Stimulated activated CD4-positive, alpha-beta T cell treated with anti-CD3 and anti-CD28 coated beads, Interleukin-1b, Interleukin-23, amount 100 ng/mL, for 48 hours (primary cell): ENCODE results near the gene LMOD1.
"Not testable (repeated sequence)": the region's sequence is repeated elsewhere in the genome, so short reads cannot be mapped to it uniquely, and the experiment has no call there.

ENCODE experiments used
- DNase-seq: peaks from one replicate; pipeline ENCODE4 v3.0.0-alpha.2; 2020

Gene LMOD1

GRCh38 chr1:201945863-201946223 is 505 bp downstream of the LMOD1 start:
- no peak for DNase-seq

DNA sequence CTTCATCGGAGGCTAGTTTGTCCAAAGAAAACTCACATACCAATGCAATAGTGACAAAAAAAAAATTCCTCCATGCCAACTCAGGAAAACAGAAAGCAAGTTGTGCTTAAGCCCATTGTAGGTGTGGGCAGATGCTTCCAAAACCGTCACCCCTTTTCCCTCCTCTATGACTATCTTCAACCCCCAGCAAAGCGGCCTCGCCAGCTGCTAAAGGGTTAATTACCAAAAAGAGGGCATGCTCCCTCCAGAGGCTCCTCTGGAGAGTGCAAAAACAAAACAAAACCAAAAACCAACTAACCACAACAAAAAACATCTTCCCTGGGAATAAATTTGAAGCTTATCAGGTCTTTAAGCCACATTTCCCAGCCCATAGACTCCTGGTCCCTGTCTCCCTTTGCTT is 1.2 kb downstream of the LMOD1 start:
- no peak for DNase-seq

- DNase-seq, result no peak
Observed at GRCh38 chr1:201944639-201945038, 1.7 kb downstream of the LMOD1 start.

GRCh38 chr1:201944002-201944401 is 2.3 kb downstream of the LMOD1 start:
- DNase-seq, result no peak

GRCh38 chr1:201942129-201942495 is 4.2 kb downstream of the LMOD1 start:
- no peak for DNase-seq

DNA sequence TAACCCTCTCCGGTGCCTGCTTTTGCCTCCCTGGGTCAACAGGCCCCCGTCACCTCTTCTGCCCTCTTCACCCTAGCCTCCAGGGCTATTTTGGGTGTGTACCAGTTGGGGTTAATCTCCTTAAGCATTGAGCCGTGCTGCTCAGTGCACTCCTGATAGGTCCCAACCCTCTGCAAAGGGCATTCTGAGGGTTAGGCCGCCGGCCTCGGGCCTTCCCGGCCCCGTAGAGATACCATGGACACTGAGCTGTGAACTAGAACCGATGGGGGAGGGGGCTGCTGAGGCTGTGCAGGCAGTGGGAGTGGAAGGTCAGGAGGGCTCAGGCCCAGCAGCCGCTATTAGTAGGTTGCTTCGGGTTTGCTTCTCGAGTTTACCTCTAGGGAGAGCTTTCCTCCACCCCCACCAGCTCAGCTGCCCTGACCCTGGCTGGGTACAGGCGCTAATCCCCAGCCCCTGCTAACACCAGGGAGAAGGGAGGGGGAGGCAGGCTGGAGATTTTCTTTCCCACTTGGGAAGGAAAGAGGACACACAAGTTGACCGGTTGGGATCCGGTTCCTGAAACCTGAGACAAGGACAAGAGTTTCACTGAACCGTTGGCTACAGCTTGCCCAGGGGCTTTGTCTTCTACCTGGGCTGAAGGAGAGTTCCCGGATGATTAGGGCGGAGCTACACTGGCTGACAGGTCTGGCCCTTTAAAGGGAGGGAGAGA is 4.8 kb downstream of the LMOD1 start:
- no peak for DNase-seq

DNA sequence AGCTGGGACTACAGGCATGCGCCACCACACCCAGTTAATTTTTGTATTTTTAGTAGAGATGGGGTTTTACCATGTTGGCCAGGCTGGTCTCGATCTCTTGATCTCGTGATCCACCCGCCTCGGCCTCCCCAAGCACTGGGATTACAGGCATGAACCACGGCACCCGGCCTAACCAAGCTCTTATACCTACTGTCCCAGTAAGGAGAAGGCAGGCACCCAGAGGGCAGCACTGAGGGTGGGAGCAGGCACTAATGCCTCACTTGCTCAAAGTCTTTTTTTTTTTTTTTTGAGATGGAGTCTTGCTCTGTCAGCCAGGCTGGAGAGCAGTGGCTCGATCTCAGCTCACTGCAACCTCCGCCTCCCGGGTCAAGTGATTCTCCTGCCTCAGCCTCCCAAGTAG is 6.0 kb downstream of the LMOD1 start:
- DNase-seq, result not testable (repeated sequence)

DNA sequence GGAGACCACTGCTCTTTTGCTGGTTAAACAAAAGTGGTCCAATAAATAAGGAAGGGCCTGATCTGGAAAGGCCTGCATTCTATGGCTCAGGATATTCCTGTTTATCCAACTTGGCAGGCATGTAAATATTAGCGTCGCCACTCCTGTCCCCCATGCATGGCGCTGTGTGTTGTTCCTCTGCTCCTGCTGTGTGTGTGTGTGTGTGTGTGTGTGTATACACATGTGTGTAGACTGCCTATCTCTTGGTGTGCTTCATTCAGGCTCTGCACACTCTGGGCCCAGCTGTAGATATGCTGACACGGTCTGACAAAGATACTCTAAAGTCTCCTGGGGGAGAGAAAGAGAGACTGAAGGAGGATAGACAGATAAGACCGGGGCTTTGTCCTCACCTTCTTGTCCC is 6.8 kb downstream of the LMOD1 start:
- DNase-seq, result no peak

DNA sequence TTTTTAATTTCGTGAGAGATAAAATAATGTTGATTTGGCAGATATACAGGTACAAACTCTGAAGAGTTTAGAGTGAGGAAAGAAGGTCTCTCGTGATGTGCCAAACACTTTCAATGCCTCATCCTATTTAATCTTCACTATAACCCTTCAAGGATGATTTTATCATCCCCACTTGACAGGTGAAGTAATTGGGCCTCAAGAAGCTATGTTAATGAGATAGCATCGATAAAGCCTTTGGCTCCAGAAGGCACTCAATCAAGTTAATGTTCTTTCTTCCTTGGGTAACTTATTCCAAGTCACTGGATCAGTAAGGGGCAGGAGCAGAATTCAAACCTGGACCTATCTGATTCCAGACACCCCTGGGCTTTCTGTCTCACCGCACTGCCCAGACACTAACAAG is 7.2 kb downstream of the LMOD1 start:
- no peak for DNase-seq

DNA sequence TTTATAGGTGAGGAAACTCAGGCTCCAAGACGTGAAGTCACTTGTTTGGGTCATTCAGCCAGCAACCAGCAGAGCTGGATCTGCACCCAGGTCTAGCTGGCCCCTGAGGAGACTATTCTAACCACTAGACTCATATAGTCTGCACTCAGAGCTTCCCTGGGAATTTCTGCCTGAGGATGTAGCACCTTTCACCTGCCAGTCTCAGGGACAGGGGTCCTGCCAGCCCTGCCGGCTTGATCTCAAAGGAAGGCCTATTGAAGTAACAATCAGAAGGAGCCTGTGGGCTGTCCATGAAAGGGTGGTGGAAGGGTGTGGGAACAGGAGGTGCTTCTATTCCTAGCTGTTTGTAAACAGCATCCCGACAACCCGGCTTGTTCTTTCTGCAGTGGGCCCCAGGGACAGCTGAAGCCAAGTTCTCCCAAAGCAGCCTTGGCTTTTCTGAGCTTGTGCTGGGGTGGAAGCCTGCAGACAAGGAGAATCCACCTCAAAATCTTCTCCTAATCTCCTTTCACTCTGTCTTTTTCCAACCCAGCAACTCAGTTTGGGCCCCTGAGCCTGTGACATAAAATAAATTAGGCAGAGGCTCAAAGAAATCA is 7.8 kb downstream of the LMOD1 start:
- DNase-seq, result no peak

DNA sequence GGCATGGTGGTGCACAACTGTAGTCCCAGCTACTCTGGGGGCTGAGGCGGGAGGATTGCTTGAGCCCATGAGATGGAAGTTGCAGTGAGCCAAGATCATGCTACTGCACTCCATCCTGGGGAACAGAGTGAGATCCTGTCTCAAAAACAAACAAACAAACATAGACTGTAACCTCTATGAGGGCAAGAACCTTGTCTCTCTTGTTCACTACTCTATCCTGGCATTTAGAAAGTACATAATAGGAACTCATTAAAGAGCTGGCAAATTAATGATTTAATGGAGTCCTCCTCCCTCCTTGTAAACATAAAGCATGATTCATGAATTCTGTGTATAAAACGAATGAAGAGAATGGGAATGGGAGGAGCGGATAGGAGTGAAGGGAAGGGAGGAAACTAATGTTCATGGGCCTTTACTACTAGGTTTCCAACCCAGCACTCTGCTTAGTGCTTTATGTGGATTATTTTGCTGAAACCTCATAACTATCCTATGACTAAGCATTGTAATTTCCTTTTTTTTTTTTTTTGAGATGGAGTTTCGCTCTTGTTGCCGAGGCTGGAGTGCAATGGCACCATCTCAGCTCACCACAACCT is 8.6 kb downstream of the LMOD1 start:
- no peak for DNase-seq

DNA sequence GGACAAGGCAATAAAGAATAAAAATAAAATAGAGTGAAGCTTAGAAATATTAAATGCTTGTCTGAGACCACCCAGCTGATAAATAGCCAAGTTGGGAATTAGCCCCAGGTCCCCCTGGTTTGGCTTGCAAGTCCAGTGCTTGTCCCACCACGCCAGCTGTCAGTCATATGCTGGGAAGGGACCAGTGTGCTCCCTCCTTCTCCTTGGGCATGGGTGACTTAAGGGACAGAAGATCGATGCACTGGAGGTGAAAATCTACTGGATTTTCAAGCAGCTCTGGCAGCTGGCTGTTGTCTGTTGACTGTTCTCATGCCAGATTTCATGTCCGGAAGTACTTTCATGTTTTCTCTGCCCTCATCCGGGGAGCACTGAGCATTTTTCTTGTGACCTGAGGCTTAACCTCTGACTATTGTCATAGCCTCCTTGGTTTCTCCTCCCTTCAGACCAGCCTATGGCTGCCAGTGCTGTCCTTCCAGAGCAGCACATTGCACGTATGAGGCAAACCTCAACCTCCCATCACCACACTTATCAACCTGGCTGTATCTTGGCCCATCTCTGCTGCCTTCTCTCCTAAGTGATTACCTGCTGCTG is 12.4 kb downstream of the LMOD1 start:
- DNase-seq, result no peak

GRCh38 chr1:201930803-201931202 is 15.5 kb downstream of the LMOD1 start:
- no peak for DNase-seq

- DNase-seq, result no peak
Observed at GRCh38 chr1:201930137-201930536, 16.2 kb downstream of the LMOD1 start.

- DNase-seq, result no peak
Observed at GRCh38 chr1:201928266-201928665, 18.1 kb downstream of the LMOD1 start.

- DNase-seq, result no peak
Observed at GRCh38 chr1:201925981-201926645, 20.2 kb downstream of the LMOD1 start.

DNA sequence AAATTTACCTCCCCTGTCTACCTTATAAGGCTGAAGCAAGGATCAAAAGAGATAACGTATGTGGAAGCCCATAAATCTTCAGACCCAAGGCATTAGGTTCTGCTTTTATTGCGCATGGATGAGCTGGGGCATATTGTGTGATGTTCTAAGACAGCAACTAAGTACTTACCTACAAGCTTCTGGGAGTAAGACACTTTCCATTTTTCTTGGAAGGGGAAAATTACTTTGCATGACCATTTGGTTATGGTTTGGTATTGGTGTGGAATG is 21.1 kb downstream of the LMOD1 start:
- DNase-seq, result no peak

DNA sequence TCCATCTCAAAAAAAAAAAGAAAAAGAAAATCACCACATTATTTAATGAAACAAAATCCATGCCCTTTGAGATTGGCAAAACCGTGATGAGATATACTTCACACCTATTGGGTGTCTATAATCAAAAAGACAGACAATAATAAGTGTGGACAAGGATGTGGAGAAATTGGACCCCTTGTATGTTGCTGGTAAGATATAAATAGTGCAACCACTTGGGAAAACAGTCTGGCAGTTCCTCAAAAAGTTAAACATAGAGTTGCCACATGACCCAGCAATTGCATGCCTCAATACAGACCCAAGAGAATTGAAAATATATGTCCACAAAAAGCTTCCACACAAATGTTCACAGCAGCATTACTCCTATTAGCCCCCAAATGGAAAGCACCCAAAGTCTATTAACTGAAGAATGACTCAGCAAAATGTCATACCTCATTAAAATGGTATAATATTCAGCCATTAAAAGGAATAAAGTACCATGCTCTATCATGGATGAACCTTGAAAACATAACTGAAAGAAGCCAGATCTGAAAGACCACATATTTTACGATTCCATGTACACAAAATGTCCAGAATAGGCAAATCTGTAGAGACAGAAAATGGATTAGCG is 24.3 kb downstream of the LMOD1 start:
- DNase-seq, result no peak

DNA sequence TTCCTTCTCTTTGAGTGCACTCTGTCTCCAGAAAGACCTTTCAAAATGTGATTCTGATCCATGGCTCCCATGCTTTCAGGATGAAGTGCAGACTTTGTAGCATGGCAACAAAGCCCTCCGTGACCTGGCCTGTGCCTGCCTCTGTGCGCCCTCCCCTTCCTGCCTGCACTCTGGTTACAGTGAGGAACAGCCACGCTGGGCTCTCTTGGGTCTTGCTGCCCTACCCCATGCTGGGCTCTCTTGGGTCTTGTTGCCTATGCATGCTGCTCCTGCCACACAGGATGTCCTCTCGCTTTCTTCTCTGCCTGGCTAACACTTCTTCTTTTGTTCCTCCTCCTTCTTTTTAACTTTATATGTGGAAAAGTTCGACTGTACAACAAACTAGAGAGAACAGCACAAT is 28.0 kb downstream of the LMOD1 start:
- DNase-seq, result no peak

DNA sequence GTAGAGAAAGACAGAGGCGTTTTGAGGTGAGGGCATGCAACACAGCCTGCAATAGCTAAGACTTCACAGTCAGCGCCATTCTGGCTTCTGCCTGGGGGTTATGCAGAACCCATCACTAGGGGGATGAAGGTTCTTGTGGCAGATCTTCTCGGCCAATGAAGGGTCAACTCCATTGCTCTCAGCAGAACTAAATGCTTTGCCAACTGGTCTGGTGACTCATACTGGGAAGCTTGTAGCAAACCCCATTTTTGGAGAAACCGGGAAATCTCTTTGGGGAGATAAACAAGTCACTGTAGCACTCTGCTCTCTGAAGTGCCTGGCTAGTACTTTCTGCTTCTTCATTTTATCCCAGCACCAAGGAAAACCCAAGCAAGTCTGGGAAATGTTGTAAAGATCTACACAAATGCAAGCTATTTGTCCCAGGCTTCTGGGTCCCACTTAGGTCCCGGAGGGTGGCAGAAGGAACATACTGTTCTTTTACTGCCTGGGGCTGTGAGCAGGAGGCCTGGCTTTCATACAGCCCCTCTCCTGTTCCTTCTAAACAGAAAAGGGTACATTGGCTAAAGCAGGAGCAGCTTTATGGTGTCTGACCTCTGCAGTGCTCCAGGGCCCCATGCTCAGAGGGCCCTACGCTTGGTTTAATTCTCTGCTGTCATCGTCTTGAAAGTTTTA is 28.9 kb downstream of the LMOD1 start:
- no peak for DNase-seq

GRCh38 chr1:201916649-201917249 is 29.6 kb downstream of the LMOD1 start:
- no peak for DNase-seq

GRCh38 chr1:201914456-201915235 is 31.7 kb downstream of the LMOD1 start:
- no peak for DNase-seq
